Stimulated activated CD4-positive, alpha-beta T cell treated with anti-CD3 and anti-CD28 coated beads, Interleukin-2, amount 100 ng/mL, for 4 hours (primary cell): ENCODE data around the gene MAP3K5.
"Not testable (repeated sequence)": the region's sequence is repeated elsewhere in the genome, so short reads cannot be mapped to it uniquely, and the experiment has no call there.

Experiments
- DNase-seq: peaks from one replicate; pipeline ENCODE4 v3.0.0-alpha.2; 2020; ENCODE audit warnings: low read depth

The MAP3K5 gene

GRCh38 chr6:136608991-136609390, 183.3 kb downstream of the MAP3K5 start:
- no peak for DNase-seq

- peak; percentile 66 for DNase-seq
Measured at GRCh38 chr6:136607932-136608772, 184.1 kb downstream of the MAP3K5 start.

GRCh38 chr6:136607204-136607931, 184.9 kb downstream of the MAP3K5 start:
- no peak for DNase-seq

GRCh38 chr6:136604928-136605510, 187.3 kb downstream of the MAP3K5 start:
- no peak for DNase-seq

GRCh38 chr6:136604328-136604825, 187.9 kb downstream of the MAP3K5 start:
- DNase-seq, result no peak

GRCh38 chr6:136600818-136601217, 191.5 kb downstream of the MAP3K5 start:
- no peak for DNase-seq

GRCh38 chr6:136599329-136600011, 192.8 kb downstream of the MAP3K5 start:
- DNase-seq, result no peak

GRCh38 chr6:136598048-136598447, 194.2 kb downstream of the MAP3K5 start:
- DNase-seq, result no peak

- no peak for DNase-seq
Measured at GRCh38 chr6:136594671-136595070, 197.6 kb downstream of the MAP3K5 start.

- no peak for DNase-seq
Measured at GRCh38 chr6:136593748-136594490, 198.4 kb downstream of the MAP3K5 start.

GRCh38 chr6:136592930-136593673, 199.2 kb downstream of the MAP3K5 start:
- DNase-seq, result no peak

GRCh38 chr6:136591617-136592016, 200.7 kb downstream of the MAP3K5 start:
- DNase-seq, result no peak

GRCh38 chr6:136590846-136591245, 201.4 kb downstream of the MAP3K5 start:
- DNase-seq, result not testable (repeated sequence)

GRCh38 chr6:136587527-136587926, 204.8 kb downstream of the MAP3K5 start:
- no peak for DNase-seq

GRCh38 chr6:136586295-136586694, 206.0 kb downstream of the MAP3K5 start:
- no peak for DNase-seq

- DNase-seq, result not testable (repeated sequence)
Measured at GRCh38 chr6:136585523-136585922, 206.8 kb downstream of the MAP3K5 start.

GRCh38 chr6:136584290-136584689, 208.0 kb downstream of the MAP3K5 start:
- not testable (repeated sequence) for DNase-seq

- no peak for DNase-seq
Measured at GRCh38 chr6:136582711-136583471, 209.4 kb downstream of the MAP3K5 start.

- DNase-seq, result no peak
Measured at GRCh38 chr6:136579800-136580199, 212.5 kb downstream of the MAP3K5 start.

- no peak for DNase-seq
Measured at GRCh38 chr6:136576821-136577220, 215.5 kb downstream of the MAP3K5 start.
